Fibroblast of the aortic adventitia (primary cell): ENCODE data around the gene NAIF1. TPM values are rescaled to one million over a fixed set of nuclear protein-coding genes. Genes with fewer than 3 reads are reported as not detected.
"Not testable (repeated sequence)": the region's sequence is repeated elsewhere in the genome, so short reads cannot be mapped to it uniquely, and the experiment has no call there.

Source experiments
- DNase-seq: peaks from one replicate; pipeline ENCODE4 v3.0.0-alpha.2; 2010; ENCODE audit warnings: low read depth
- H3K4me3 ChIP-seq: 2 replicates; pipeline ENCODE4 v1.5.1; 2011; ENCODE audit warnings: low read depth, mild to moderate bottlenecking, control low read depth, low read length, moderate library complexity
- CTCF ChIP-seq: IDR thresholded peaks from 2 replicates; pipeline ENCODE4 v1.5.1; 2011; ENCODE audit warnings: mild to moderate bottlenecking, low read length, control low read depth, inconsistent platforms; ENCODE audit not compliant: insufficient read depth
- total RNA-seq: library from RNA; depleted of rRNA; stranded (reverse); fragments of >200 nt; gene quantifications from 2 replicates; pipeline ENCODE4 v1.2.3, GENCODE V29; 2012; ENCODE audit warnings: low replicate concordance

Gene NAIF1
- total RNA-seq, 1 donor: 7.5 TPM

- no peak overlapping the region for H3K4me3 ChIP-seq
- DNase-seq: no peak
- no peak for TF ChIP-seq CTCF
These were observed 19.9 kb downstream of the NAIF1 start for GRCh38 chr9:128047231-128047630.

DNA sequence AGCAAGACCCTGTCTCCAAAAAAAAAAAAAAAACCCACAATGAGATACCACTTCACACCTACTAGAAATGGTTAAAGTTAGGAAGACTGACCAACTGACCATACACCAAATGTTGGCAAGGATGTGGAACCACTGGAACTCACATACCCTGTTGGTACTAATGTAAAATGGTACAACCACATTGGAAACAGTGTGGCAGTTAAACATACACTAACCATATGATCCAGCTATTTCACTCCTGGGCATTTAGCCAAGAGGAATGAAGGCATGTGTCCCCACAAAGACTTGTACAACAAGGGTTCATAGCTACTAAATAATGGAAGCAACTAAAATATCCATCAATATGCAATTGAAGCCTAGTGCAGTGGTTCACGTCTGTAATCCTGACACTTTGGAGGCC lies 21.3 kb downstream of the NAIF1 start:
- DNase-seq: no peak
- no peak overlapping the region for H3K4me3 ChIP-seq
- no peak for TF ChIP-seq CTCF

DNA sequence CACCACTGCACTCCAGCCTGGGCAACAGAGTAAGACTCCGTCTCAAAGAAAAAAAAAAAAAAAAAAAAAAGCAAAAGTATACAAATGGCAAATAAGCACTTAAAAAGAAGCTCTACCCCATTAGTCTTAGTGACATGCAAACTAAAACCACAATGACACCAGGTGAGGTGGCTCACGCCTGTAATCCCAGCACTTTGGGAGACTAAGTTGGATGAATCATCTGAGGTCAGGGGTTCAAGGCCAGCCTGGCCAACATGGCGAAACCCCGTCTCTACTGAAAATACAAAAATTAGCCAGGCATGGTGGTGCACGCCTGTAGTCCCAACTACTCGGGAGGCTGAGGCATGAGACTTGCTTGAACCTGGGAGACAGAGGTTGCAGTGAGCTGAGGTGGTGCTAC lies 21.7 kb downstream of the NAIF1 start:
- DNase-seq, H3K4me3 ChIP-seq: not testable (repeated sequence)

DNA sequence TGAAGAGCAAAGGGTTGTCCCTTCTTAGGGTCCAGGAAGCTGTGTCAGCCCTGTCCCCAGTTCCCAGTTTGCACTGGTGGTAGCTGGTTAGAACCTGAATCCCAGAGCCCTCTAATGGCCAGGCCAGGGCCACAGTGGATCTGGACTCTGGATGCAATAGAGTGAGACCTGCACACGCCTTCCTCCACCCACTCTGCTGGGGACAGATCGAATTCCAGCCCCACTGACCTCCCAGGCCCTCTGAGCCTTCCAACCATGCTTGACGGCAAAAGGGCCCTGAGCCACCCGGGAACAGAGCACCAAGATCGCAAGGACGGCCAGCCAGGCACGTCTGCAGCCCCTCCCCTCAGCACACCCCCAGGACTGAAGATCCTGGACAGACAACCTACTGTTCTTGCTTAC lies 23.7 kb downstream of the NAIF1 start:
- H3K4me3 ChIP-seq: no peak overlapping the region
- no peak for DNase-seq
- TF ChIP-seq CTCF: no peak

- TF ChIP-seq CTCF: no peak
- no peak for DNase-seq
- no peak overlapping the region for H3K4me3 ChIP-seq
These were observed 25.1 kb downstream of the NAIF1 start for GRCh38 chr9:128042043-128042442.

GRCh38 chr9:128040783-128041182 lies 26.3 kb downstream of the NAIF1 start:
- not testable (repeated sequence) for DNase-seq, H3K4me3 ChIP-seq

GRCh38 chr9:128036522-128036921 lies 30.6 kb downstream of the NAIF1 start:
- not testable (repeated sequence) for DNase-seq, H3K4me3 ChIP-seq

GRCh38 chr9:128034821-128035652 lies 32.1 kb downstream of the NAIF1 start:
- H3K4me3 ChIP-seq: no peak overlapping the region
- peak; percentile 93 for DNase-seq
- peak; percentile 75 for TF ChIP-seq CTCF
